ENCODE measurements around the gene DST. TPM values are rescaled to one million over a fixed set of nuclear protein-coding genes. Genes with fewer than 3 reads are reported as not detected.

Gene DST
- total RNA-seq, 1 experiment from 2014 or later = 91.9 TPM

GRCh38 chr6:56526860-56527544, 115.7 kb downstream of the DST start:
- H3K4me2 ChIP-seq (ENCODE audit: insufficient read depth, insufficient read length, low read length) = no peak overlapping the region
- H4K8ac ChIP-seq (replicated peaks; ENCODE audit: insufficient read length, low read depth, low read length) = no peak overlapping the region
- no peak overlapping the region for H4K91ac ChIP-seq (ENCODE audit: insufficient read length, low read depth, low read length)
- peaks cover 10% of the 10 kb centered on the region for H3K4me1 ChIP-seq (ENCODE audit: insufficient read depth, low read length)
- no peak overlapping the region for H3K23ac ChIP-seq (ENCODE audit: insufficient read length, low read depth, low read length)
- no CpG with 5 or more reads among the region's 1 CpG for WGBS (ENCODE audit: extremely low coverage, insufficient read length, low lambda C conversion rate)
- no peak for DNase-seq
- Mint-ChIP-seq H3K36me3 (ENCODE audit: insufficient read depth in 1 of 3, low read depth in 3 of 3) (peaks cover 13 to 49% (median 30%) of the 10 kb centered on the region in 3 experiments; a peak in 6 of 7 replicates), H3K9me3 (no peaks in the 10 kb centered on the region), H3K4me1 (peaks cover 49 to 57% of the 10 kb centered on the region in 2 experiments), H3K27ac (peak overlapping the region in 2 of 3 experiments; percentile 82 to 87; a peak in 3 of 7 replicates), H3K4me3 (no peak overlapping the region), H3K27me3 (ENCODE audit: low read depth) (no peaks in the 10 kb centered on the region)
- no peak overlapping the region for H3K27ac ChIP-seq (ENCODE audit: insufficient read length, low read depth, low read length)
- H3K9me3 ChIP-seq (ENCODE audit: control insufficient read depth, low read depth, low read length) = no peaks in the 10 kb centered on the region
- no peak overlapping the region for H2AK5ac ChIP-seq (ENCODE audit: insufficient read length, low read length)
- no peaks in the 10 kb centered on the region for H3K23me2 ChIP-seq (ENCODE audit: insufficient read length, low read depth, low read length, poor library complexity, severe bottlenecking)
- H3T11ph ChIP-seq (ENCODE audit: low read length) = no peak overlapping the region
- no peak overlapping the region for H3K56ac ChIP-seq (ENCODE audit: insufficient read length, low read depth, low read length)
- no peak overlapping the region for H3K9ac ChIP-seq (ENCODE audit: extremely low read depth, insufficient read length, low read length)
- no peak overlapping the region for H2BK12ac ChIP-seq (ENCODE audit: insufficient read length, low read depth, low read length)
- no peaks in the 10 kb centered on the region for H3K27me3 ChIP-seq (ENCODE audit: insufficient read depth, low read length)
- no peak overlapping the region for H3K14ac ChIP-seq (ENCODE audit: insufficient read depth, low read length)
- no peak overlapping the region for H4K5ac ChIP-seq (ENCODE audit: insufficient read length, low read depth, low read length)
- no peak for TF ChIP-seq CTCF (conservative IDR thresholded peaks at IDR 0.05)
- no peak overlapping the region for H3K18ac ChIP-seq (ENCODE audit: insufficient read length, low read depth, low read length)
- no peak overlapping the region for H2AFZ ChIP-seq (ENCODE audit: low read length)
- H2BK5ac ChIP-seq (ENCODE audit: insufficient read length, low read length) = no peak overlapping the region
- no peaks in the 10 kb centered on the region for H3K79me2 ChIP-seq (ENCODE audit: insufficient read depth, low read length)
- no peak overlapping the region for H2BK15ac ChIP-seq (ENCODE audit: low read depth, low read length)
- no peak overlapping the region for H2BK20ac ChIP-seq (ENCODE audit: low read depth, low read length, poor library complexity, severe bottlenecking)
- no peak overlapping the region for H3K4ac ChIP-seq (ENCODE audit: low read depth, low read length)
- H3K79me1 ChIP-seq (ENCODE audit: insufficient read depth, low read depth, low read length, poor library complexity, severe bottlenecking) = no peaks in the 10 kb centered on the region
- no peak overlapping the region for H2BK120ac ChIP-seq (ENCODE audit: low read depth, low read length, poor library complexity, severe bottlenecking)
- H4K20me1 ChIP-seq (ENCODE audit: control insufficient read depth, insufficient read depth, insufficient read length) = no peaks in the 10 kb centered on the region
